AG04449 (cell line): Measurements from ENCODE around the gene SLC33A1.
"Not testable (repeated sequence)": the region's sequence is repeated elsewhere in the genome, so short reads cannot be mapped to it uniquely, and the experiment has no call there.

Experiments
- CTCF ChIA-PET: fragments of 350-600 bp; formaldehyde crosslinking; extraction: SDS; loops from one replicate; lab custom pipeline; 2021; ENCODE audit warnings: antibody characterized with exemption; lab: Yijun Ruan, JAX
- POLR2A ChIA-PET: fragments of 400-600, 350-600 bp; formaldehyde crosslinking; extraction: SDS; loops from one replicate; lab custom pipeline; 2020; ENCODE audit warnings: antibody characterized with exemption, inconsistent platforms; lab: Yijun Ruan, JAX
- DNase-seq: peaks from one replicate; pipeline ENCODE4 v3.0.0-alpha.2; 2010; ENCODE audit warnings: low read depth, low spot score
- H3K4me3 ChIP-seq: 2 replicates; pipeline ENCODE4 v1.5.1; 2011; ENCODE audit warnings: low read depth, mild to moderate bottlenecking, control low read depth, low read length
- CTCF ChIP-seq: IDR thresholded peaks from one replicate; pipeline ENCODE4 v1.5.1; 2011; ENCODE audit warnings: mild to moderate bottlenecking, moderate library complexity, low read length, control low read depth, inconsistent platforms; ENCODE audit not compliant: insufficient read depth; ENCODE audit errors: missing control alignments

SLC33A1 gene

GRCh38 chr3:155886915-155887314, 32.7 kb upstream of the SLC33A1 start:
- no peak for TF ChIP-seq CTCF
- CTCF ChIA-PET = interaction anchor here (1.0 to 1.4 kb wide), 2 partner anchors 9 to 11 kb away, joined by 4 read pairs; no protein-coding TSS in a partner anchor
- no peak for DNase-seq
- POLR2A ChIA-PET = no interaction called here
- H3K4me3 ChIP-seq = no peak overlapping the region

- ChIA-PET CTCF (interaction anchor here (1.0 to 3.0 kb wide), 3 partner anchors 9 to 15 kb away, joined by 4 to 11 read pairs (median 4); partner anchors contain the start of gene GMPS), POLR2A (interaction anchor here (0.7 kb wide), 1 partner anchor 14 kb away, joined by 4 read pairs; no protein-coding TSS in a partner anchor)
- H3K4me3 ChIP-seq, DNase-seq: not testable (repeated sequence)
Measured at GRCh38 chr3:155886348-155886747, 32.1 kb upstream of the SLC33A1 start.

- ChIA-PET POLR2A (no interaction called here), CTCF (interaction anchor here (1.4 to 3.0 kb wide), 2 partner anchors 8 to 14 kb away, joined by 3 to 11 read pairs; partner anchors contain the start of gene GMPS)
- DNase-seq = no peak
- no peak overlapping the region for H3K4me3 ChIP-seq
- no peak for TF ChIP-seq CTCF
Measured at GRCh38 chr3:155885292-155885691, 31.1 kb upstream of the SLC33A1 start.

- no peak for TF ChIP-seq CTCF
- H3K4me3 ChIP-seq = no peak overlapping the region
- no peak for DNase-seq
- POLR2A ChIA-PET = no interaction called here
- CTCF ChIA-PET = interaction anchor here (1.4 to 3.0 kb wide), 2 partner anchors 9 to 13 kb away, joined by 3 to 11 read pairs; partner anchors contain the start of gene GMPS
Measured at GRCh38 chr3:155884292-155884691, 30.1 kb upstream of the SLC33A1 start.

- DNase-seq = no peak
- ChIA-PET CTCF (interaction anchor here (2.2 kb wide), 1 partner anchor 74 kb away, joined by 8 read pairs; the partner anchor contains the start of gene C3orf33), POLR2A (no interaction called here)
- no peak overlapping the region for H3K4me3 ChIP-seq
- no peak for TF ChIP-seq CTCF
Measured at GRCh38 chr3:155880286-155880685, 26.1 kb upstream of the SLC33A1 start.

- POLR2A ChIA-PET = no interaction called here
- no peak for TF ChIP-seq CTCF
- DNase-seq = no peak
- CTCF ChIA-PET = interaction anchor here (1.2 to 1.4 kb wide), 2 partner anchors 10 to 71 kb away, joined by 3 to 4 read pairs; partner anchors contain the start of gene C3orf33
- H3K4me3 ChIP-seq = no peak overlapping the region
Measured at GRCh38 chr3:155876503-155876902, 22.3 kb upstream of the SLC33A1 start.

GRCh38 chr3:155876037-155876436, 21.8 kb upstream of the SLC33A1 start:
- TF ChIP-seq CTCF = no peak
- ChIA-PET POLR2A (no interaction called here), CTCF (interaction anchor here (1.4 kb wide), 1 partner anchor 11 kb away, joined by 4 read pairs; no protein-coding TSS in a partner anchor)
- no peak for DNase-seq
- no peak overlapping the region for H3K4me3 ChIP-seq
